GM12892 (cell line): ENCODE measurements around the gene ACVR2B.

Experiments
- POLR2A ChIP-seq: IDR thresholded peaks from 2 replicates; pipeline ENCODE4 v1.6.1; 2011; ENCODE audit warnings: low read depth, low read length, control low read depth
- TAF1 ChIP-seq: IDR thresholded peaks from 2 replicates; pipeline ENCODE4 v1.6.1; 2011; ENCODE audit warnings: low read depth, mild to moderate bottlenecking, control low read depth, low read length, borderline replicate concordance

- TF ChIP-seq TAF1 = no peak
- no peak for TF ChIP-seq POLR2A
Observed at GRCh38 chr3:38515367-38515766, 61.7 kb downstream of the ACVR2B start.
